GM19438 (cell line): ENCODE data around the gene GGCX.
A peak's percentile ranks its signal among the peaks of the same experiment; 100 is the strongest.
"Not testable (repeated sequence)": the region's sequence is repeated elsewhere in the genome, so short reads cannot be mapped to it uniquely, and the experiment has no call there.

Experiments used
- ATAC-seq: cut with Tn5 transposase; IDR thresholded peaks from one replicate; pipeline ENCODE4 v1.9.1; 2021; ENCODE audit warnings: low read depth; ENCODE audit not compliant: unreplicated experiment

The GGCX gene

GRCh38 chr2:85595301-85596025 lies 34.2 kb upstream of the GGCX start, which contains the start of gene RNF181:
Gene RNF181, plus strand, starts transcription at chr2:85595745. Its CDS starts 19 bp downstream, at chr2:85595764.
- ATAC-seq: peak; percentile 98

GRCh38 chr2:85594715-85595300 lies 33.5 kb upstream of the GGCX start:
- peak; percentile 2 for ATAC-seq

DNA sequence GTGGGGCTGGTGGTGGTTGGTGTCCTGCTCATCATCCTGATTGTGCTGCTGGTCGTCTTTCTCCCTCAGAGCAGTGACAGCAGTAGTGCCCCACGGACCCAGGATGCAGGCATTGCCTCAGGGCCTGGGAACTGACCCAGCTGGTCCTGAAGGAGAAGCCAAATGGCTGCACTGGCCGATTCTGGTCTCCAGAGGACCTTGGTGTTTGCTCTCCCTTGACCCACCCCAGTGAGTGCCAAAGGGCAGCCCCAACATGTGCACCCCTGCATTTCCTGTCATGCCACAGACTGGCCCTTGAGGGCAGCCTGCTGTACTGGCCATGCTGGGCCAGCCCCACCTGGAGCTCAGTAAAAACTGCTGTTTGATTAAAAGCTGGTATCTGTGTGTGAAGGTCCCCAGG lies 31.7 kb upstream of the GGCX start:
- no peak for ATAC-seq

DNA sequence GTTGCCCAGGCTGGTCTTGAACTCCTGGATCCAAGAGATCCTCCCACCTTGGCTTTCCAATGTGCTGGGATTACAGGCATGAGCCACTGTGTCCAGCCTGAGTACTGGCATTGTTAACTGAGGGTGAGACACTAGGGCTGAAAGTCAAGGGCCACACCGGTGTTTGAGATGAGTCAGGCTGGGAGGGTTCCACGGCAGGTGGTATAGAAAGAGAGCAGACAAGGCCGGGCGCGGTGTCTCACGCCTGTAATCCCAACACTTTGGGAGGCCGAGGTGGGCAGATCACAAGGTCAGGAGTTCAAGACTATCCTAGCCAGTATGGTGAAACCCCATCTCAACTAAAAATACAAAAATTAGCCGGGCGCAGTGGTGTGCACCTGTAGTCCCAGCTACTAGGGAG lies 31.0 kb upstream of the GGCX start:
- not testable (repeated sequence) for ATAC-seq

- ATAC-seq: no peak
Observed at GRCh38 chr2:85591563-85591962, 30.3 kb upstream of the GGCX start.

GRCh38 chr2:85590950-85591349 lies 29.7 kb upstream of the GGCX start:
- no peak for ATAC-seq

DNA sequence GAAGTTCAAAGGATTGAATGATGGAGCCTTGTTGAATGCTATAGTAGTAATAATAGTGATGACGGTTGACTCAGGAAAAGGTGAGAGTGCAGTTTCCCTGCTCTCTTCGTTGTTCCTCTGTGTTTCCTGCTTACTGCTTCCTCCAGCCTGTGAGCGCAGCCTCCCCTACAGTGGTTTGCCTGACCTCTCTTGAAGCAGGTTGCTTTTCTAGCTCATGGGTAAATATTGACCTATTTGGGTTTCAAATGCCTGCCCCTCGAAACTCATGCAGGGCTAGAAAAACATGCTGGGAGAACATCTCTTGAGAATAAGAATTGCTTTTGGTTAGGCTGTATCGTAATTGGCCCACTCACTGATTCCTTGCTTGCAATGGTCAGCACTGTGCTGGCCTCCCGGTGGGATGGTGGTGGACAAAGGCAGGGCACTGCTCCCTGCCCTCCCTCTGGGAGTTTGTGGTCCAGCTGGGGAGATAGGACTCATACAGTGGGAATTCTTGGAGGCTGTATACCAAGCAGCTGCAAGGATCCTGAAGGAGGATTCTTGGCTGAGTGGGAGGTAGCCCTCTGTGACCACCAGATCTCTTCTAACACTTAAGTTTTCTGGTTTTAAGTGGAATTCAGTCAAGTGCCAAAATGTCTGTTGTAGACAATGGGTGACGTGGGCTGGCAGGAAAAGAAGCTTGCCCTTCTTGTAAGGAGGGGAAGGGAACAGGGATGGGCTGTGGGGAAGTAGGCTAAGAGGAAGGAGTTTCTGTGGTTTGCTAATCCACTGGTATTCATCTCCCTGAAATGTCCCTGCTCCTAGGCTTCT lies 28.9 kb upstream of the GGCX start:
- no peak for ATAC-seq

DNA sequence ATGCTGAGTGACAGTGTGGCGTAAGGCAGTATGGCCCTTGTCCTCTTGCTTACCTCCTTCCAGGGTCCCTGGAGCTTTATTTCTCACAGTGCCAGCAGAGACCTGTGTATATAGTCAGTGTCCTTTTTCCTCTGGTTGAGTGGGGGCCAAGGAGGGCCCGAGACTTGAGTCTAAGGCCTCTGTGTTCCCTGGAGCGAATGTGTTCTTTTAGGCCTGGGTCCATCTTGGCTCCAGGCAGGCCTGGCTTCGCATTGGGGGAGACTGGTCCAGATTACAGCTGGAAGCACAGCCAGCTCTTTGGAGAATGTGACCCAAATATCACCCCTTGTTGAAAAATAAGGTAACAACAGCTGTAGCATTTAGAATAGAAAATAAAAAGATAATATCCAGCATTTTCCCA lies 27.9 kb upstream of the GGCX start:
- ATAC-seq: no peak

- ATAC-seq: no peak
Observed at GRCh38 chr2:85588645-85589044, 27.4 kb upstream of the GGCX start.

GRCh38 chr2:85588236-85588635 lies 26.9 kb upstream of the GGCX start:
- no peak for ATAC-seq

DNA sequence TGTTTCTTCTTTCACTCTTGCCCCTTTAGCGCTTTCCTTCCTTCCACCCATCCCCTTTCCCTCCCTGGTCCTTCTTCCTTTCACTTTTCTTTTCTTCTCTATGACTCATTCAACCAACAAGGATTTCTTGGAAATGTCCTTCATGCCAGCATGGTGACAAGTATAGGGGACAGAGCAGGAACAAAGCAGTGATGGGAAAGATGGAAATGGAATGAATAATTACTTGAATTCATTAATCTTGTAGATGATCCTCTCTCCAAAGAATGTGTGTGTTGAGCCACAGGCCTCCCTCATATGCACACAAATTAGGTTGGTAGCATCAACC lies 24.4 kb upstream of the GGCX start:
- no peak for ATAC-seq

- no peak for ATAC-seq
Observed at GRCh38 chr2:85584857-85585780, 23.8 kb upstream of the GGCX start.

DNA sequence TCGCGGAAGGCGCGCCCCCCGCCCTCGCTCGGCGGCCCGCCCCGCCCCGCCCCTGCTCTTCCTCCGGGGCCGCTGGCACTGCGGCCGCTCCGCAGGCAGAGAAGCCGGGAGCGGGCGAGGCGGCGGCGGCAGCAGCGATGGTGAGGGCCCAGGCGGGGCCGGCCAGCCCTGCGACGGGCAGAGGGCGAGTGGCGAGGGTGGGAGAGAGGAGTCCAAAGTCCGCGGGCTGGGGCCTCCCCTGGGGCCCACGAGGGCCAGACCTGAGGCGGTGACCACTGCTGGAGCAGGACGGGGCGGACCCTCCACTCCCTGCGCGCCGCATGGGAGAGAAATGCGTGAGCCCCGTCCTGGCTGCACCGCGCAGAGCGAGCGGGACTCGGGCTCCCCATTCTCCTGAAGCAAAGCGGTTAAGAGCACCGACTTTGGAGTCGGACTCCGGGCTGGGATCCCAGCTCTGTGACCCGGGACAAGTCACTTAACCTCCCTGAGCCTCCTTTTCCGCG lies 23.1 kb upstream of the GGCX start, which contains the start of gene VAMP5:
Gene VAMP5 (plus strand): TSS at position 78 of the 503 bp plus-strand sequence. CDS start 60 bp downstream, at position 138.
- no peak for ATAC-seq

DNA sequence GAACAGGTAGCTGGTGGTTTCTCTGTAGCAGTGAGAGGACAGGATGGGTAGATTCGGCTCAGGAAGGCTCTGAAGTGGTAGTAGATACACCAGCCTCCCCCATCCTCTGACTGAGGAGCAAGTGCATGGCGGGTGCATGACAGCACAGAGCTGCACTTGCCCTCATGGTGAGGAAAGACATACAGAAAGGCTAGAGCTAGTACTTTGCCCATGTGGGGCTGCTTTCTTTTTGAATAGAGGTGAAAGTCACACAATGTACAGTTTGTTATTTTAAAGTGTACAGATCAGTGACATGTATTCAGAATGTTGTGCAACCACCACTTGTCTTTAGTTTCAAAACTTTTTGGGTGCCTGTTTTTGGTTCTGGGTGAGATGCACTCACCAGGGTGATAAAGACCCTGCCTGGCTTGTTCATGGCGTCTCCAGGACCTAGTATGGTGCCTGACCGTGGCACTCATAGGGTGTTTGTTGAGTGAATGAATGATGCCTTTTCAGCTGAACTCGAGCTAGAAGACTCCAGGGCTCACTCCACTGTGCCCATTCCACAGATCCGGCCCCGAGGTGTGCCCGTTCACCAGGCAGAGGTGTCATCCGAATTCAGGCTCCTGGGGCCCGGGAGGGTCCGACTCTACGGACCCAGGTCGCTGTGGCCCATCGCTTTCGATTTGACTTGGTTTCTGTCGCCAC lies 22.5 kb upstream of the GGCX start:
- no peak for ATAC-seq

DNA sequence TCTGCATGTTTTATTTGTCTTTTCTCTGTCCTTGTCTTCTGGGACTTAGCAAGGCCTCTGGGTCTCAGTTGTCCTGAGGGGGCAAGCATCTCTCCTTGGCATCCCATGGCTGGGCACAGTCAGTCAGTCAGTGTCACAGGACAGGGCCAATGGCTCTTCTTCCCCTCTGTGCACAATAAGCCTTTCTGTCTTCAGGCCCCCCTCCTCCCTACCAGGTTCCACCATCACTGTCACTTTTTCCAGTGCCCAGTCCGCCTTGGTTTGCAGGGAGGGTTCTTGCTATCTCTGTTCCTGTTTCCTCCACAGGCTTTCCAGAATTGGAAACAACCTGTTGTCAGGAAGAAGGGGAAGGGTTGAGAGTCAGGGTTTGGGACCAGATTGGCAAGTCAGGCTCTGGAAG lies 21.2 kb upstream of the GGCX start:
- no peak for ATAC-seq

GRCh38 chr2:85580206-85580605 lies 18.9 kb upstream of the GGCX start:
- ATAC-seq: no peak

DNA sequence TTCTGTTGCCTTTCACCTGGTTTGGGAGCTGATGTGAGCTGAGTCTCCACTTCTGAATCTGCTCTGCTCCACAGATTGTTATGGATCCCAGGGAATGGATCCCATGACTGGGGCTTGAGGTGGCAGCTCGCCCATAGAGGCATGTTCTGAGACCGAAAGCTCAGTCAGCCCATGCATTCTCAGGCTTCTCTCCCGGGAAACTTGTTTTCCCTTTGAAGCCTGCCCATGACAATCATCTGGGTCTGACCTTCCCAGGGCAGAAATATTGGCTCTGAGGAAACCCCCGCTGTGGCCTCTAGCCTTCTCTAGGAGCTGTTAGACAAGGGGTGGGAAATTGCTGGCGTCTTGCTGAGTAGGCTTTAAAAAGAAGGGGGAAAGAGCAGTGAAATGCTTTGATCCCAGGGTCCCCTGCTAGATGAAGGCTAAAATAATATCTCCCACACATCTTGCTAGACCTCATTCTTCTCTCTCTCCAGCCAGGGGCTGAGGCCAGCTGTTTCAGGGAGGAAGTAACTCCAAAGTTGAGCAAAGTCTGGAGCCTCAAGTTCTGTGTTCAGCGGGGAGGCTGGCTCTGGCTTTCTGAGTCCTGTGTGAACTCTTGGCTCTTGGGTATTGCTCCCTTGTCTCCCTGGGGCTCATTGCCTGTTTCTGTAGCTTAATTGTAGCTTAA lies 18.1 kb upstream of the GGCX start:
- ATAC-seq: no peak

- no peak for ATAC-seq
Observed at GRCh38 chr2:85578243-85579180, 17.2 kb upstream of the GGCX start.
